ENCODE data around the gene MT1B. TPM values are rescaled to one million over a fixed set of nuclear protein-coding genes. Genes with fewer than 3 reads are reported as not detected.
"Not testable (repeated sequence)": the region's sequence is repeated elsewhere in the genome, so short reads cannot be mapped to it uniquely, and the experiment has no call there.

Gene MT1B
- total RNA-seq, 1 donor from 2014 or later, result not detected

- not testable (repeated sequence) for DNase-seq (ENCODE audit: low spot score)
Observed at GRCh38 chr16:56665286-56666261, 13.9 kb downstream of the MT1B start.

GRCh38 chr16:56667581-56668571 is 16.2 kb downstream of the MT1B start, which contains the start of gene MT1G:
Gene MT1G (minus strand): TSS chr16:56668065. CDS start chr16:56667993, 72 bp downstream.
- no peak for DNase-seq (ENCODE audit: low spot score)

- no peak for DNase-seq (ENCODE audit: low spot score)
Observed at GRCh38 chr16:56669005-56669839, 17.5 kb downstream of the MT1B start, which contains the start of gene MT1H. Gene MT1H (plus strand): TSS chr16:56669814. CDS start chr16:56669885, 71 bp downstream.

- DNase-seq (ENCODE audit: low spot score), result no peak
Observed at GRCh38 chr16:56669840-56670619, 18.3 kb downstream of the MT1B start.

GRCh38 chr16:56670620-56670934 is 18.9 kb downstream of the MT1B start:
- no peak for DNase-seq (ENCODE audit: low spot score)

GRCh38 chr16:56671691-56672090 is 20.0 kb downstream of the MT1B start:
- not testable (repeated sequence) for DNase-seq (ENCODE audit: low spot score)

GRCh38 chr16:56672171-56672570 is 20.5 kb downstream of the MT1B start:
- not testable (repeated sequence) for DNase-seq (ENCODE audit: low spot score)

GRCh38 chr16:56672761-56673536 is 21.3 kb downstream of the MT1B start:
- no peak for DNase-seq (ENCODE audit: low spot score)

GRCh38 chr16:56673921-56674320 is 22.2 kb downstream of the MT1B start:
- DNase-seq (ENCODE audit: low spot score), result no peak

- not testable (repeated sequence) for DNase-seq (ENCODE audit: low spot score)
Observed at GRCh38 chr16:56674570-56674969, 22.9 kb downstream of the MT1B start.

- DNase-seq (ENCODE audit: low spot score), result no peak
Observed at GRCh38 chr16:56675685-56676210, 24.1 kb downstream of the MT1B start.

GRCh38 chr16:56677474-56677873 is 25.8 kb downstream of the MT1B start:
- DNase-seq (ENCODE audit: low spot score), result no peak

GRCh38 chr16:56679078-56679730 is 27.5 kb downstream of the MT1B start:
- DNase-seq (ENCODE audit: low spot score), result no peak

- DNase-seq (ENCODE audit: low spot score), result no peak
Observed at GRCh38 chr16:56679818-56680217, 28.1 kb downstream of the MT1B start.

GRCh38 chr16:56681939-56682702 is 30.4 kb downstream of the MT1B start, which contains the start of gene MT1X:
Gene MT1X (plus strand): TSS chr16:56682470. CDS start chr16:56682541, 71 bp downstream.
- peak; percentile 99 for DNase-seq (ENCODE audit: low spot score)

- DNase-seq (ENCODE audit: low spot score), result no peak
Observed at GRCh38 chr16:56682703-56683397, 31.2 kb downstream of the MT1B start.

Measured in mesenteric fat pad (tissue), 1 donor.